Skin epidermis (tissue), 12 donors: ENCODE data around the gene VEGFC.

Source experiments
- H3K27ac ChIP-seq, 21 experiments: fragments of 200-600 bp; sonication (generic) in 11 of 21; one replicate each; pipeline ENCODE4 v1.5.0; 2020; ENCODE audit warnings: mild to moderate bottlenecking in 3 of 21, inconsistent platforms in 2 of 21, moderate library complexity in 2 of 21
- H3K4me3 ChIP-seq, 7 experiments: fragments of 200-600 bp; sonication (generic) in 2 of 7; one replicate each; pipeline ENCODE4 v1.5.0; 2020; ENCODE audit warnings: inconsistent platforms in 2 of 7, mild to moderate bottlenecking in 2 of 7, moderate library complexity in 1 of 7

Gene VEGFC

GRCh38 chr4:176641237-176641636 lies 151.5 kb downstream of the VEGFC start:
- Histone ChIP-seq H3K27ac (no peak overlapping the region), H3K4me3 (no peak overlapping the region)

GRCh38 chr4:176638992-176639391 lies 153.7 kb downstream of the VEGFC start:
- H3K27ac ChIP-seq = no peak overlapping the region
- H3K4me3 ChIP-seq = no peak overlapping the region

- Histone ChIP-seq H3K27ac (no peak overlapping the region), H3K4me3 (no peak overlapping the region)
Observed at GRCh38 chr4:176636292-176636691, 156.4 kb downstream of the VEGFC start.

GRCh38 chr4:176635372-176636261 lies 157.1 kb downstream of the VEGFC start:
- no peak overlapping the region for H3K27ac ChIP-seq

More at GRCh38 chr4:176635372-176636261, 157.1 kb downstream of the VEGFC start:
- H3K4me3 ChIP-seq = no peak overlapping the region
